Measurements from ENCODE around the gene ACACA.

The ACACA gene

DNA sequence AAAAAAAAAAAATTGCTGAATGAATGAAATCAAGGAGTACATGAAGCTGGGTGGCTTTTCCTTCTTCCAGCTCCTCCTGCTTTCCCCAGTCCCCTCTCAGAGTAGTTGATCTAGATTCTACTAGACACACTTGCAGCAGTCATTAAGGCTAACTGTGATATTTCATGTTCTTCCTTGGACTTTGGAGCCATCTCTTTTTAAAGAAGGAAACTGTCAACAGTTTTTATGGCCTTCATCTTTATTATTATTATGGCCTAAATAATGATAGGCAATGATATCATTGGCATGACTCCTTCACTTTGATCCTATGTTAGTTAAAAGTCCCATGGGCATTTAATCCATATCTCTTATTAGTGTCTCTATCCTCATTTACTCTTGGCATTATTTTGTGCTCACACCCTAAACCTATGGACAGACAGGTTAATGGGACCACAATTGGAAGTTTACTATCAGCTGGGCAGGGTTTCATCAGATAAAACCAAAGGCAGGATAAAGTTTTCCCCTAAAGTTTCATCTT is 21.1 kb downstream of the ACACA start:
- no peak for TF ChIP-seq ZFP30 (CRISPR knock-in tag; IDR thresholded peaks at IDR 0.05)
- TF ChIP-seq ZNF70 (CRISPR knock-in tag; IDR thresholded peaks at IDR 0.05), result no peak
- TF ChIP-seq, protein P1, sequence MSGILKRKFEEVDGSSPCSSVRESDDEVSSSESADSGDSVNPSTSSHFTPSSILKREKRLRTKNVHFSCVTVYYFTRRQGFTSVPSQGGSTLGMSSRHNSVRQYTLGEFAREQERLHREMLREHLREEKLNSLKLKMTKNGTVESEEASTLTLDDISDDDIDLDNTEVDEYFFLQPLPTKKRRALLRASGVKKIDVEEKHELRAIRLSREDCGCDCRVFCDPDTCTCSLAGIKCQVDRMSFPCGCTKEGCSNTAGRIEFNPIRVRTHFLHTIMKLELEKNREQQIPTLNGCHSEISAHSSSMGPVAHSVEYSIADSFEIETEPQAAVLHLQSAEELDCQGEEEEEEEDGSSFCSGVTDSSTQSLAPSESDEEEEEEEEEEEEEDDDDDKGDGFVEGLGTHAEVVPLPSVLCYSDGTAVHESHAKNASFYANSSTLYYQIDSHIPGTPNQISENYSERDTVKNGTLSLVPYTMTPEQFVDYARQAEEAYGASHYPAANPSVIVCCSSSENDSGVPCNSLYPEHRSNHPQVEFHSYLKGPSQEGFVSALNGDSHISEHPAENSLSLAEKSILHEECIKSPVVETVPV (CRISPR knock-in tag; IDR thresholded peaks at IDR 0.05), result no peak
- no peak for TF ChIP-seq TCF4 (CRISPR knock-in tag; IDR thresholded peaks at IDR 0.05; ENCODE audit: borderline replicate concordance)
- no peak for TF ChIP-seq GLIS3 (CRISPR knock-in tag; IDR thresholded peaks at IDR 0.05)
- TF ChIP-seq TOX (CRISPR knock-in tag; IDR thresholded peaks at IDR 0.05; ENCODE audit: borderline replicate concordance), result no peak
- no peak for TF ChIP-seq CSDC2 (CRISPR knock-in tag; IDR thresholded peaks at IDR 0.05)
- TF ChIP-seq PPARA (CRISPR knock-in tag; IDR thresholded peaks at IDR 0.05; ENCODE audit: borderline replicate concordance), result no peak
- ATAC-seq, result no peak

DNA sequence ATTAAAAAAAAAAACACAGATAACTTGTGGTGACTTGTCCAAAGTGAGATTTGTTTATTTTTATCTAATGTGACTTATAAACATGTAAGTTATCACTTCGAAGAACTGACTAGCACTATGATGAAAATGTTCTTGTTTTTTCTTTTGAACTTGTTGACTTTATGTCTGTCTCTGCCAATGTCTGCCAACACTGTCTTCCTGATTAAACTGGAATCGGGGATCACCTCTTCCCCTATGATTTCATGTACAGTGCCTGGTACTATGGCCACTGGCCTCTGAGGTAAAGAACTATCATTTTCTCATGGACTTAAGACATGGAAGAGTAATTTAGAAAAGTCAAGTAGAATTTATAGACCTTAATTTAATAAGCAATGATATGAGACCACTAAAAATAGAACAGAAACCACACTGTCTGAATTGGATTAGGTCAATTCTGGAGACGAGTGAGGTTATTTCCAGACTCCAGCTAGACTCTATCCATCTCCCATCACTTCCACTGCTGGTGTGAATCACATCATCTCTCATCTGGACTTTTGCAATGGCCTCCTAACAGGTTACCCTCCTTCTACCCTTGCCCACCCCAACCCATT is 22.0 kb downstream of the ACACA start:
- no peak for TF ChIP-seq ZNF8 (CRISPR knock-in tag; IDR thresholded peaks at IDR 0.05)
- peak; percentile 76 for TF ChIP-seq ISL1 (CRISPR knock-in tag; IDR thresholded peaks at IDR 0.05)
- TF ChIP-seq, protein P2, sequence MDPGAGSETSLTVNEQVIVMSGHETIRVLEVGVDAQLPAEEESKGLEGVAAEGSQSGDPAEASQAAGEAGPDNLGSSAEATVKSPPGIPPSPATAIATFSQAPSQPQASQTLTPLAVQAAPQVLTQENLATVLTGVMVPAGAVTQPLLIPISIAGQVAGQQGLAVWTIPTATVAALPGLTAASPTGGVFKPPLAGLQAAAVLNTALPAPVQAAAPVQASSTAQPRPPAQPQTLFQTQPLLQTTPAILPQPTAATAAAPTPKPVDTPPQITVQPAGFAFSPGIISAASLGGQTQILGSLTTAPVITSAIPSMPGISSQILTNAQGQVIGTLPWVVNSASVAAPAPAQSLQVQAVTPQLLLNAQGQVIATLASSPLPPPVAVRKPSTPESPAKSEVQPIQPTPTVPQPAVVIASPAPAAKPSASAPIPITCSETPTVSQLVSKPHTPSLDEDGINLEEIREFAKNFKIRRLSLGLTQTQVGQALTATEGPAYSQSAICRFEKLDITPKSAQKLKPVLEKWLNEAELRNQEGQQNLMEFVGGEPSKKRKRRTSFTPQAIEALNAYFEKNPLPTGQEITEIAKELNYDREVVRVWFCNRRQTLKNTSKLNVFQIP (CRISPR knock-in tag; IDR thresholded peaks at IDR 0.05; ENCODE audit: borderline replicate concordance, low read depth), result no peak
- TF ChIP-seq ESRRG (CRISPR knock-in tag; IDR thresholded peaks at IDR 0.05), result no peak
- no peak for TF ChIP-seq PPARA (CRISPR knock-in tag; IDR thresholded peaks at IDR 0.05; ENCODE audit: borderline replicate concordance)
- TF ChIP-seq, protein P3, sequence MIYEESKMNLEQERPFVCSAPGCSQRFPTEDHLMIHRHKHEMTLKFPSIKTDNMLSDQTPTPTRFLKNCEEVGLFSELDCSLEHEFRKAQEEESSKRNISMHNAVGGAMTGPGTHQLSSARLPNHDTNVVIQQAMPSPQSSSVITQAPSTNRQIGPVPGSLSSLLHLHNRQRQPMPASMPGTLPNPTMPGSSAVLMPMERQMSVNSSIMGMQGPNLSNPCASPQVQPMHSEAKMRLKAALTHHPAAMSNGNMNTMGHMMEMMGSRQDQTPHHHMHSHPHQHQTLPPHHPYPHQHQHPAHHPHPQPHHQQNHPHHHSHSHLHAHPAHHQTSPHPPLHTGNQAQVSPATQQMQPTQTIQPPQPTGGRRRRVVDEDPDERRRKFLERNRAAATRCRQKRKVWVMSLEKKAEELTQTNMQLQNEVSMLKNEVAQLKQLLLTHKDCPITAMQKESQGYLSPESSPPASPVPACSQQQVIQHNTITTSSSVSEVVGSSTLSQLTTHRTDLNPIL (CRISPR knock-in tag; IDR thresholded peaks at IDR 0.05; ENCODE audit: low read depth), result 0 out of 2 replicates have a peak, but pooled peaks have one; percentile 42
- TF ChIP-seq, protein P4, sequence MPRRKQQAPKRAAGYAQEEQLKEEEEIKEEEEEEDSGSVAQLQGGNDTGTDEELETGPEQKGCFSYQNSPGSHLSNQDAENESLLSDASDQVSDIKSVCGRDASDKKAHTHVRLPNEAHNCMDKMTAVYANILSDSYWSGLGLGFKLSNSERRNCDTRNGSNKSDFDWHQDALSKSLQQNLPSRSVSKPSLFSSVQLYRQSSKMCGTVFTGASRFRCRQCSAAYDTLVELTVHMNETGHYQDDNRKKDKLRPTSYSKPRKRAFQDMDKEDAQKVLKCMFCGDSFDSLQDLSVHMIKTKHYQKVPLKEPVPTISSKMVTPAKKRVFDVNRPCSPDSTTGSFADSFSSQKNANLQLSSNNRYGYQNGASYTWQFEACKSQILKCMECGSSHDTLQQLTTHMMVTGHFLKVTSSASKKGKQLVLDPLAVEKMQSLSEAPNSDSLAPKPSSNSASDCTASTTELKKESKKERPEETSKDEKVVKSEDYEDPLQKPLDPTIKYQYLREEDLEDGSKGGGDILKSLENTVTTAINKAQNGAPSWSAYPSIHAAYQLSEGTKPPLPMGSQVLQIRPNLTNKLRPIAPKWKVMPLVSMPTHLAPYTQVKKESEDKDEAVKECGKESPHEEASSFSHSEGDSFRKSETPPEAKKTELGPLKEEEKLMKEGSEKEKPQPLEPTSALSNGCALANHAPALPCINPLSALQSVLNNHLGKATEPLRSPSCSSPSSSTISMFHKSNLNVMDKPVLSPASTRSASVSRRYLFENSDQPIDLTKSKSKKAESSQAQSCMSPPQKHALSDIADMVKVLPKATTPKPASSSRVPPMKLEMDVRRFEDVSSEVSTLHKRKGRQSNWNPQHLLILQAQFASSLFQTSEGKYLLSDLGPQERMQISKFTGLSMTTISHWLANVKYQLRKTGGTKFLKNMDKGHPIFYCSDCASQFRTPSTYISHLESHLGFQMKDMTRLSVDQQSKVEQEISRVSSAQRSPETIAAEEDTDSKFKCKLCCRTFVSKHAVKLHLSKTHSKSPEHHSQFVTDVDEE (CRISPR knock-in tag; IDR thresholded peaks at IDR 0.05), result no peak
- no peak for TF ChIP-seq ZNF565 (CRISPR knock-in tag; conservative IDR thresholded peaks at IDR 0.05; ENCODE audit: low read depth)
- TF ChIP-seq, protein P1 (CRISPR knock-in tag; IDR thresholded peaks at IDR 0.05), result no peak
- TF ChIP-seq RARB (CRISPR knock-in tag; IDR thresholded peaks at IDR 0.05), result no peak
- no peak for TF ChIP-seq ZFP3 (CRISPR knock-in tag; IDR thresholded peaks at IDR 0.05)
- TF ChIP-seq ZC3H10 (CRISPR knock-in tag; IDR thresholded peaks at IDR 0.05), result no peak; the same call in 1 of the 2 replicates
- peak; percentile 84 for ATAC-seq

DNA sequence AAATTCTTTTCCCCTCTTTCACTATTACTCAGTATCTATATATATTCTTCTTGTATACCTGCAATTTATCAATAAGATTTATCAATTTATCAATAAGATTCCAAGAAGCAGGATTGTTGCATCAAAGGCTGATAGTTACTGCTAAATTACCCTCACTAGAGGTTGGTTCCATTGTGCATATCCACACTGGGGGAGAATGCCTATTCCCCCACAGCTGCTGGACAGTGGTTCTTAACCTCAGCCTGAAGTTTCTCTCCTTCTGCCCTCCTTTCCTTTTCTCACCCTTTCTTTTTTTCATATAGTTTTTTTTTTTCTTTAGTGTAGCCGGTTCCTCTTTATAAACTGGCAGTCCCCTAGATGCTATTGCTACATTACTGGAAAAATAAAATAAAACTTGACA is 24.6 kb downstream of the ACACA start:
- TF ChIP-seq, protein P3 (CRISPR knock-in tag; IDR thresholded peaks at IDR 0.05; ENCODE audit: low read depth), result no peak
- TF ChIP-seq ZNF565 (CRISPR knock-in tag; conservative IDR thresholded peaks at IDR 0.05; ENCODE audit: low read depth) (no peak), ARNTL (CRISPR knock-in tag; IDR thresholded peaks at IDR 0.05; ENCODE audit: borderline replicate concordance, low read depth) (no peak), ZC3H10 (CRISPR knock-in tag; IDR thresholded peaks at IDR 0.05) (no peak)
- TF ChIP-seq, protein P5, sequence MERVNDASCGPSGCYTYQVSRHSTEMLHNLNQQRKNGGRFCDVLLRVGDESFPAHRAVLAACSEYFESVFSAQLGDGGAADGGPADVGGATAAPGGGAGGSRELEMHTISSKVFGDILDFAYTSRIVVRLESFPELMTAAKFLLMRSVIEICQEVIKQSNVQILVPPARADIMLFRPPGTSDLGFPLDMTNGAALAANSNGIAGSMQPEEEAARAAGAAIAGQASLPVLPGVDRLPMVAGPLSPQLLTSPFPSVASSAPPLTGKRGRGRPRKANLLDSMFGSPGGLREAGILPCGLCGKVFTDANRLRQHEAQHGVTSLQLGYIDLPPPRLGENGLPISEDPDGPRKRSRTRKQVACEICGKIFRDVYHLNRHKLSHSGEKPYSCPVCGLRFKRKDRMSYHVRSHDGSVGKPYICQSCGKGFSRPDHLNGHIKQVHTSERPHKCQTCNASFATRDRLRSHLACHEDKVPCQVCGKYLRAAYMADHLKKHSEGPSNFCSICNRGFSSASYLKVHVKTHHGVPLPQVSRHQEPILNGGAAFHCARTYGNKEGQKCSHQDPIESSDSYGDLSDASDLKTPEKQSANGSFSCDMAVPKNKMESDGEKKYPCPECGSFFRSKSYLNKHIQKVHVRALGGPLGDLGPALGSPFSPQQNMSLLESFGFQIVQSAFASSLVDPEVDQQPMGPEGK (CRISPR knock-in tag; IDR thresholded peaks at IDR 0.05; ENCODE audit: borderline replicate concordance), result no peak
- ATAC-seq, result no peak
